ENCODE measurements around the gene CLMN. TPM values are rescaled to one million over a fixed set of nuclear protein-coding genes. Genes with fewer than 3 reads are reported as not detected.

The CLMN gene
- polyA plus RNA-seq, 3 donors: 22.0 to 33.7 (median 23.2) TPM

DNA sequence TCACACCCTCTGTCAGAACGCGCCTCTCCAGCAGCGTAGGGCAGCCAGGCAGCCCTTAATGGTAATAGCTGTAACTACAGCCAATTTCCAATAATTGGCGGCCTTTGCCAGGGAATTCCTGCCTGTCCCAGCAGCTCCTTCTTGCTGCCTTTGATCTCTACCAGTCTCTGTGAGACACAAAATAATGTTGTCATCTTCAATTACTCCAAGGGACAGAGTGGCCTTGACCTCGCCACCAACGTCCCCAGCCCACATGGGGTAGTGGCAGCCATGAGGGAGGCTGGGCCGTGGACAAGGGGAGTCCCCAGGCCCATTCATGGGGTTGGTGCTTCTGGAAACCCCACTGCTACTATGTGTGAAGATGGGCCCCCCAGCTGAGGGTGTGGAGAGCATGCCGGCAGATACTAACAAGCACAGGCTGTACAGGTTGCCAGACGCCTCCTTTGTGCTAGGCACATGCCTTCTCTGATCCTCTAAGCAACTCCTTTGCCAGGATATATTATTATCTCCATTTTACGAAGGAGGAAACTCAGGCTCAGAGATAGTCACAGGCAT lies 17.4 kb upstream of the CLMN start:
- Mint-ChIP-seq H3K9me3 (peaks cover 0 to 8% (median 2%) of the 10 kb centered on the region in 7 donors), H3K4me3 (no peak overlapping the region), H3K27ac (no peak overlapping the region), H3K4me1 (no peaks in the 10 kb centered on the region), H3K27me3 (ENCODE audit: low read depth in 3 of 3) (peaks cover 9 to 14% (median 11%) of the 10 kb centered on the region in 3 donors), H3K36me3 (no peaks in the 10 kb centered on the region)
- Histone ChIP-seq H4K20me1 (ENCODE audit: insufficient read depth, low read length) (no peaks in the 10 kb centered on the region), H3K79me2 (ENCODE audit: insufficient read depth, low read length) (no peaks in the 10 kb centered on the region), H3K4me1 (ENCODE audit: control insufficient read depth in 1 of 2, insufficient read depth in 2 of 2, low read length in 2 of 2) (no peaks in the 10 kb centered on the region), H2AFZ (ENCODE audit: insufficient read depth, low read depth, low read length, poor library complexity, severe bottlenecking) (no peak overlapping the region), H3K9ac (ENCODE audit: insufficient read depth, low read length, poor library complexity, severe bottlenecking) (no peak overlapping the region), H3K36me3 (replicated peaks in 1 of 2; ENCODE audit: control insufficient read depth in 1 of 2, insufficient read depth in 2 of 2, low read length in 2 of 2) (no peaks in the 10 kb centered on the region), H3K4me3 (replicated peaks in 1 of 3; ENCODE audit: low read depth in 2 of 3, low read length in 3 of 3) (no peak overlapping the region), H3K9me3 (replicated peaks in 1 of 2; ENCODE audit: control insufficient read depth in 1 of 2, insufficient read depth in 1 of 2, low read length in 2 of 2) (no peaks in the 10 kb centered on the region), H3K4me2 (replicated peaks; ENCODE audit: extremely low read depth, low read length, poor library complexity, severe bottlenecking) (no peak overlapping the region), H3K27me3 (ENCODE audit: control insufficient read depth in 2 of 2, insufficient read depth in 2 of 2, low read length in 2 of 2) (no peaks in the 10 kb centered on the region), H3K27ac (ENCODE audit: low read depth in 1 of 2, low read length in 2 of 2) (no peak overlapping the region)
- WGBS (ENCODE audit: insufficient coverage): 89% methylated on average over 6 of the region's 10 CpGs
- no peak for DNase-seq
- intact Hi-C loops (cut with micrococcal nuclease): no loop called here
- TF ChIP-seq, protein P1, sequence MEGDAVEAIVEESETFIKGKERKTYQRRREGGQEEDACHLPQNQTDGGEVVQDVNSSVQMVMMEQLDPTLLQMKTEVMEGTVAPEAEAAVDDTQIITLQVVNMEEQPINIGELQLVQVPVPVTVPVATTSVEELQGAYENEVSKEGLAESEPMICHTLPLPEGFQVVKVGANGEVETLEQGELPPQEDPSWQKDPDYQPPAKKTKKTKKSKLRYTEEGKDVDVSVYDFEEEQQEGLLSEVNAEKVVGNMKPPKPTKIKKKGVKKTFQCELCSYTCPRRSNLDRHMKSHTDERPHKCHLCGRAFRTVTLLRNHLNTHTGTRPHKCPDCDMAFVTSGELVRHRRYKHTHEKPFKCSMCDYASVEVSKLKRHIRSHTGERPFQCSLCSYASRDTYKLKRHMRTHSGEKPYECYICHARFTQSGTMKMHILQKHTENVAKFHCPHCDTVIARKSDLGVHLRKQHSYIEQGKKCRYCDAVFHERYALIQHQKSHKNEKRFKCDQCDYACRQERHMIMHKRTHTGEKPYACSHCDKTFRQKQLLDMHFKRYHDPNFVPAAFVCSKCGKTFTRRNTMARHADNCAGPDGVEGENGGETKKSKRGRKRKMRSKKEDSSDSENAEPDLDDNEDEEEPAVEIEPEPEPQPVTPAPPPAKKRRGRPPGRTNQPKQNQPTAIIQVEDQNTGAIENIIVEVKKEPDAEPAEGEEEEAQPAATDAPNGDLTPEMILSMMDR (IDR thresholded peaks at IDR 0.05): no peak

DNA sequence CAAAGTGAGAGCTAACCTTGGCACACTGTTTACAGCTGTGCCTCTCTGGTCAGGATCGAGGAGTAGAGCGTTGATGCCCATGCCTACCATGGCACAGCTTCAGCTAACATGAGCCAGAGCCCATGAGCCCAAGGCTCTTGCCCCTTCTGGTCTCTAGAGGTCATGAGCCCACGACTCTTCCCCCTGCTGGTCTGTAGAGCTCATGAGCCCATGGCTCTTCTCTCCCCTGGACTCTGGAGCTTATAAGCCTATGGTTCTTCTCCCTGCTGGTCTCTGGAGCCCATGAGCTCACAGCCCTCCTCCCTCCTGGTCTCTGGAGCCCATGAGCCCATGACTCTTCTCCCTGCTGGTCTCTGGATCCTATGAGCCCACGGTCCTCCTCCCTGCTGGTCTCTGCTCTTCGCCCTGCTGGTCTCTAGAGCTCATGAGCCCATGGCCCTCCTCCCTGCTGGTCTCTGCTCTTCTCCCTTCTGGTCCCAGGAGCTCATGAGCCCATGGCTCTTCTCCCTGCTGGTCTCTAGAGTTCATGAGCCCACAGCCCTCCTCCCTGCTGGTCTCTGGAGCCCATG lies 16.6 kb upstream of the CLMN start:
- Mint-ChIP-seq H3K4me3 (no peak overlapping the region), H3K27ac (peak overlapping the region in 1 of 7 donors; percentile 21), H3K27me3 (ENCODE audit: low read depth in 3 of 3) (peaks cover 9 to 14% (median 13%) of the 10 kb centered on the region in 3 donors), H3K36me3 (no peaks in the 10 kb centered on the region), H3K9me3 (peaks cover 0 to 6% (median 2%) of the 10 kb centered on the region in 7 donors), H3K4me1 (no peaks in the 10 kb centered on the region)
- no peak for DNase-seq
- no peaks in the 10 kb centered on the region for H3K79me2 ChIP-seq (ENCODE audit: insufficient read depth, low read length)
- no peak overlapping the region for H3K9ac ChIP-seq (ENCODE audit: insufficient read depth, low read length, poor library complexity, severe bottlenecking)
- intact Hi-C loops (cut with micrococcal nuclease): no loop called here
- H3K4me3 ChIP-seq (replicated peaks in 1 of 3; ENCODE audit: low read depth in 2 of 3, low read length in 3 of 3): no peak overlapping the region
- H3K4me1 ChIP-seq (ENCODE audit: control insufficient read depth in 1 of 2, insufficient read depth in 2 of 2, low read length in 2 of 2): no peaks in the 10 kb centered on the region
- TF ChIP-seq, protein P1 (IDR thresholded peaks at IDR 0.05): no peak
- no peaks in the 10 kb centered on the region for H4K20me1 ChIP-seq (ENCODE audit: insufficient read depth, low read length)
- no peaks in the 10 kb centered on the region for H3K36me3 ChIP-seq (replicated peaks in 1 of 2; ENCODE audit: control insufficient read depth in 1 of 2, insufficient read depth in 2 of 2, low read length in 2 of 2)
- no peak overlapping the region for H3K27ac ChIP-seq (ENCODE audit: low read depth in 1 of 2, low read length in 2 of 2)
- H3K4me2 ChIP-seq (replicated peaks; ENCODE audit: extremely low read depth, low read length, poor library complexity, severe bottlenecking): no peak overlapping the region
- H3K27me3 ChIP-seq (ENCODE audit: control insufficient read depth in 2 of 2, insufficient read depth in 2 of 2, low read length in 2 of 2): no peaks in the 10 kb centered on the region
- no peaks in the 10 kb centered on the region for H3K9me3 ChIP-seq (replicated peaks in 1 of 2; ENCODE audit: control insufficient read depth in 1 of 2, insufficient read depth in 1 of 2, low read length in 2 of 2)
- 91% methylated on average over 5 of the region's 5 CpGs for WGBS (ENCODE audit: insufficient coverage)
- H2AFZ ChIP-seq (ENCODE audit: insufficient read depth, low read depth, low read length, poor library complexity, severe bottlenecking): no peak overlapping the region
